GM12878 (cell line): ENCODE measurements around the gene FNDC3A. TPM values are rescaled to one million over a fixed set of nuclear protein-coding genes. Genes with fewer than 3 reads are reported as not detected.

Source experiments
- BACH1 ChIP-seq: fragments of 450-650 bp; IDR thresholded peaks from 2 replicates; pipeline ENCODE4 v1.6.1; 2017; ENCODE audit warnings: mild to moderate bottlenecking, borderline replicate concordance
- CHD2 ChIP-seq: IDR thresholded peaks from 2 replicates; pipeline ENCODE4 v1.6.1; 2011; ENCODE audit warnings: low read depth, low read length, improper control_type of control experiment, borderline replicate concordance
- EED ChIP-seq: sonication (generic); IDR thresholded peaks from 2 replicates; pipeline ENCODE4 v1.6.1; 2016; ENCODE audit warnings: antibody characterized with exemption, low read depth
- EGR1 ChIP-seq, 2 experiments: IDR thresholded peaks; 1 replicate in 1 of 2; 2 replicates in 1 of 2; pipeline ENCODE4 v1.6.1; 2011 to 2012; ENCODE audit warnings: low read depth in 2 of 2, low read length in 2 of 2, borderline replicate concordance in 1 of 2, mild to moderate bottlenecking in 1 of 2, moderate library complexity in 1 of 2
- EZH2 ChIP-seq: IDR thresholded peaks from 2 replicates; pipeline ENCODE4 v1.6.1; 2012; ENCODE audit warnings: low read depth, mild to moderate bottlenecking, control low read depth, inconsistent platforms, low read length, borderline replicate concordance; ENCODE audit not compliant: control insufficient read depth
- FOXK2 ChIP-seq: fragments of 450-650 bp; IDR thresholded peaks from 2 replicates; pipeline ENCODE4 v1.6.1; 2017; ENCODE audit warnings: mild to moderate bottlenecking, moderate library complexity
- IRF4 ChIP-seq: IDR thresholded peaks from 2 replicates; pipeline ENCODE4 v1.6.1; 2011; ENCODE audit warnings: low read depth, low read length
- IRF5 ChIP-seq: fragments of 450-650 bp; IDR thresholded peaks from 2 replicates; pipeline ENCODE4 v1.6.1; 2017; ENCODE audit warnings: borderline replicate concordance
- NFYA ChIP-seq: IDR thresholded peaks from 2 replicates; pipeline ENCODE4 v1.6.1; 2011; ENCODE audit warnings: low read depth, mild to moderate bottlenecking, low read length, improper control_type of control experiment, borderline replicate concordance
- PAX8 ChIP-seq: fragments of 450-650 bp; IDR thresholded peaks from 2 replicates; pipeline ENCODE4 v1.6.1; 2017; ENCODE audit warnings: mild to moderate bottlenecking, moderate library complexity
- RCOR1 ChIP-seq: conservative IDR thresholded peaks from 2 replicates; pipeline ENCODE4 v1.6.1; 2012; ENCODE audit warnings: low read depth, low read length, improper control_type of control experiment
- RELA ChIP-seq: fragments of 450-650 bp; IDR thresholded peaks from 2 replicates; pipeline ENCODE4 v1.8.0; 2014; ENCODE audit warnings: borderline replicate concordance; ENCODE audit not compliant: partially characterized antibody
- SIN3A ChIP-seq: IDR thresholded peaks from 2 replicates; pipeline ENCODE4 v1.6.1; 2012; ENCODE audit warnings: low read depth, low read length, improper control_type of control experiment
- SMAD5 ChIP-seq: IDR thresholded peaks from 2 replicates; pipeline ENCODE4 v1.6.1; 2016; ENCODE audit warnings: antibody characterized with exemption, low read depth
- SREBF1 ChIP-seq: IDR thresholded peaks from 2 replicates; pipeline ENCODE4 v1.6.1; 2012; ENCODE audit warnings: mild to moderate bottlenecking, low read length
- SREBF2 ChIP-seq: IDR thresholded peaks from 2 replicates; pipeline ENCODE4 v1.6.1; 2012; ENCODE audit warnings: mild to moderate bottlenecking, low read length
- USF2 ChIP-seq: IDR thresholded peaks from 2 replicates; pipeline ENCODE4 v1.6.1; 2011; ENCODE audit warnings: low read depth, low read length, improper control_type of control experiment, borderline replicate concordance
- polyA plus RNA-seq, 11 experiments: library from polyadenylated mRNA; depleted of rRNA in 4 of 11; unstranded in 6 of 11; stranded (reverse) in 5 of 11; fragments of >200 nt; fragmentation: Nextera tagmentation in 4 of 11; fragmentation: Illumina TruSeq in 1 of 11; extraction: Ambion mirVana in 4 of 11; extraction: Trizol in 1 of 11; gene quantifications; 1 replicate in 1 of 11; 2 replicates in 10 of 11; pipeline versions ENCODE4 v1.2.1 to v1.2.3, GENCODE V29; 2011 to 2016; ENCODE audit warnings: inconsistent platforms in 2 of 11, missing spikeins in 2 of 11, low read depth in 1 of 11
- total RNA-seq, 4 experiments: library from RNA; depleted of rRNA in 3 of 4; stranded (reverse); fragments of >200 nt in 3 of 4; fragmentation: Illumina TruSeq in 1 of 4; extraction: Trizol in 1 of 4; gene quantifications; 2 replicates each; pipeline versions ENCODE4 v1.2.1 to v1.2.3, GENCODE V29; 2013 to 2021
- TF ChIP-seq, protein P1 (sequence below), 3 experiments: IDR thresholded peaks in 2 of 3; conservative IDR thresholded peaks in 1 of 3; 2 replicates each; pipeline ENCODE4 v1.5.1; 2011; ENCODE audit warnings: low read depth in 3 of 3, low read length in 3 of 3, mild to moderate bottlenecking in 3 of 3, control low read depth in 2 of 3, moderate library complexity in 2 of 3, inconsistent platforms in 1 of 3, mixed read lengths in 1 of 3; ENCODE audit not compliant: control insufficient read depth in 2 of 3, insufficient read depth in 1 of 3; ENCODE audit errors: extremely low read depth in 1 of 3
- TF ChIP-seq, protein P2 (sequence below): fragments of 450-650 bp; IDR thresholded peaks from 2 replicates; pipeline ENCODE4 v1.6.1; 2017; ENCODE audit warnings: low read depth, mild to moderate bottlenecking, moderate library complexity
- TF ChIP-seq, protein P3 (sequence below): IDR thresholded peaks from 2 replicates; pipeline ENCODE4 v1.6.1; 2012; ENCODE audit warnings: low read depth, low read length, improper control_type of control experiment

FNDC3A gene
- total and polyA plus RNA-seq, 10 of the 15 experiments (the other 5 are each of a cell fraction or from before 2014, with no cell fraction given) = 6.3 to 46.4 (median 22.8) TPM

GRCh38 chr13:49247643-49248621 lies 272.2 kb downstream of the FNDC3A start, which contains the start of gene CDADC1 (continued):
- TF ChIP-seq, protein P1, sequence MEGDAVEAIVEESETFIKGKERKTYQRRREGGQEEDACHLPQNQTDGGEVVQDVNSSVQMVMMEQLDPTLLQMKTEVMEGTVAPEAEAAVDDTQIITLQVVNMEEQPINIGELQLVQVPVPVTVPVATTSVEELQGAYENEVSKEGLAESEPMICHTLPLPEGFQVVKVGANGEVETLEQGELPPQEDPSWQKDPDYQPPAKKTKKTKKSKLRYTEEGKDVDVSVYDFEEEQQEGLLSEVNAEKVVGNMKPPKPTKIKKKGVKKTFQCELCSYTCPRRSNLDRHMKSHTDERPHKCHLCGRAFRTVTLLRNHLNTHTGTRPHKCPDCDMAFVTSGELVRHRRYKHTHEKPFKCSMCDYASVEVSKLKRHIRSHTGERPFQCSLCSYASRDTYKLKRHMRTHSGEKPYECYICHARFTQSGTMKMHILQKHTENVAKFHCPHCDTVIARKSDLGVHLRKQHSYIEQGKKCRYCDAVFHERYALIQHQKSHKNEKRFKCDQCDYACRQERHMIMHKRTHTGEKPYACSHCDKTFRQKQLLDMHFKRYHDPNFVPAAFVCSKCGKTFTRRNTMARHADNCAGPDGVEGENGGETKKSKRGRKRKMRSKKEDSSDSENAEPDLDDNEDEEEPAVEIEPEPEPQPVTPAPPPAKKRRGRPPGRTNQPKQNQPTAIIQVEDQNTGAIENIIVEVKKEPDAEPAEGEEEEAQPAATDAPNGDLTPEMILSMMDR (IDR thresholded peaks at IDR 0.05 in 2 of 3, conservative IDR thresholded peaks at IDR 0.05 in 1 of 3; ENCODE audit: control insufficient read depth in 2 of 3, extremely low read depth in 1 of 3, insufficient read depth in 1 of 3, low read depth in 3 of 3, low read length in 3 of 3) = no peak
- no peak for TF ChIP-seq CHD2
- TF ChIP-seq SIN3A = peak; percentile 89; the same call in 1 of the 2 replicates
- no peak for TF ChIP-seq USF2
- TF ChIP-seq NFYA = no peak
- no peak for TF ChIP-seq SREBF1
- TF ChIP-seq FOXK2 = no peak
- TF ChIP-seq RCOR1 = no peak
- peak; percentile 70 for TF ChIP-seq RELA
- TF ChIP-seq, protein P2, sequence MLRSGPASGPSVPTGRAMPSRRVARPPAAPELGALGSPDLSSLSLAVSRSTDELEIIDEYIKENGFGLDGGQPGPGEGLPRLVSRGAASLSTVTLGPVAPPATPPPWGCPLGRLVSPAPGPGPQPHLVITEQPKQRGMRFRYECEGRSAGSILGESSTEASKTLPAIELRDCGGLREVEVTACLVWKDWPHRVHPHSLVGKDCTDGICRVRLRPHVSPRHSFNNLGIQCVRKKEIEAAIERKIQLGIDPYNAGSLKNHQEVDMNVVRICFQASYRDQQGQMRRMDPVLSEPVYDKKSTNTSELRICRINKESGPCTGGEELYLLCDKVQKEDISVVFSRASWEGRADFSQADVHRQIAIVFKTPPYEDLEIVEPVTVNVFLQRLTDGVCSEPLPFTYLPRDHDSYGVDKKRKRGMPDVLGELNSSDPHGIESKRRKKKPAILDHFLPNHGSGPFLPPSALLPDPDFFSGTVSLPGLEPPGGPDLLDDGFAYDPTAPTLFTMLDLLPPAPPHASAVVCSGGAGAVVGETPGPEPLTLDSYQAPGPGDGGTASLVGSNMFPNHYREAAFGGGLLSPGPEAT = peak; percentile 74; the same call in 1 of the 2 replicates
- no peak for TF ChIP-seq PAX8
- TF ChIP-seq IRF5 = no peak
- TF ChIP-seq EGR1 (IDR thresholded peaks at IDR 0.05; ENCODE audit: borderline replicate concordance in 1 of 2, low read depth in 2 of 2, low read length in 2 of 2) = peak in 1 of 2 experiments; percentile 84; a peak in 2 of 3 replicates
- peak; percentile 43; the same call in 1 of the 2 replicates for TF ChIP-seq SMAD5
- no peak for TF ChIP-seq BACH1
- TF ChIP-seq, protein P3, sequence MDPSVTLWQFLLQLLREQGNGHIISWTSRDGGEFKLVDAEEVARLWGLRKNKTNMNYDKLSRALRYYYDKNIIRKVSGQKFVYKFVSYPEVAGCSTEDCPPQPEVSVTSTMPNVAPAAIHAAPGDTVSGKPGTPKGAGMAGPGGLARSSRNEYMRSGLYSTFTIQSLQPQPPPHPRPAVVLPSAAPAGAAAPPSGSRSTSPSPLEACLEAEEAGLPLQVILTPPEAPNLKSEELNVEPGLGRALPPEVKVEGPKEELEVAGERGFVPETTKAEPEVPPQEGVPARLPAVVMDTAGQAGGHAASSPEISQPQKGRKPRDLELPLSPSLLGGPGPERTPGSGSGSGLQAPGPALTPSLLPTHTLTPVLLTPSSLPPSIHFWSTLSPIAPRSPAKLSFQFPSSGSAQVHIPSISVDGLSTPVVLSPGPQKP = no peak
- no peak for TF ChIP-seq IRF4
- no peak for TF ChIP-seq SREBF2
- TF ChIP-seq EZH2 = no peak
- no peak for TF ChIP-seq EED
